Activated CD4-positive, alpha-beta memory T cell treated with anti-CD3 and anti-CD28 coated beads, Interleukin-2, amount 10 ng/mL, durations not matched to agents 7 days and 5 days (primary cell): ENCODE results near the gene GPR149. TPM values are rescaled to one million over a fixed set of nuclear protein-coding genes. Genes with fewer than 3 reads are reported as not detected.

Experiments used
- CTCF ChIA-PET: fragments of 350-600 bp; sonication (Branson Sonifier 250); formaldehyde crosslinking; loops from one replicate; lab custom pipeline; 2021; ENCODE audit warnings: antibody characterized with exemption, inconsistent platforms; lab: Charles Lee
- POLR2A ChIA-PET: fragments of 350-600 bp; sonication (Branson Sonifier 250); formaldehyde crosslinking; loops from one replicate; lab custom pipeline; 2021; ENCODE audit warnings: antibody characterized with exemption; lab: Charles Lee
- DNase-seq: peaks from one replicate; pipeline ENCODE4 v3.0.0-alpha.2; 2020
- H3K27ac Mint-ChIP-seq: one replicate; pipeline ENCODE4 v1.8.0; 2021; ENCODE audit warnings: mild to moderate bottlenecking, mixed read lengths
- H3K27me3 Mint-ChIP-seq: one replicate; pipeline ENCODE4 v1.8.0; 2021; ENCODE audit warnings: mixed read lengths
- H3K36me3 Mint-ChIP-seq: one replicate; pipeline ENCODE4 v1.8.0; 2021; ENCODE audit warnings: low read depth, mixed read lengths
- H3K4me1 Mint-ChIP-seq: one replicate; pipeline ENCODE4 v1.8.0; 2021; ENCODE audit warnings: mixed read lengths
- H3K4me3 Mint-ChIP-seq: one replicate; pipeline ENCODE4 v1.8.0; 2021; ENCODE audit warnings: mild to moderate bottlenecking, mixed read lengths
- H3K9me3 Mint-ChIP-seq: one replicate; pipeline ENCODE4 v1.8.0; 2021; ENCODE audit warnings: mixed read lengths
- total RNA-seq, 2 experiments: library from RNA; stranded (reverse); gene quantifications; one replicate each; pipeline ENCODE4 v1.2.3, GENCODE V29; 2021

Gene GPR149
- total RNA-seq, 2 experiments from 2014 or later: not detected

- ChIA-PET CTCF (no interaction called here), POLR2A (no interaction called here)
- H3K4me1 Mint-ChIP-seq: peaks cover 11% of the 10 kb centered on the region
- peaks cover 3% of the 10 kb centered on the region for H3K36me3 Mint-ChIP-seq
- peaks cover 6% of the 10 kb centered on the region for H3K27me3 Mint-ChIP-seq
- no peaks in the 10 kb centered on the region for H3K9me3 Mint-ChIP-seq
- DNase-seq: no peak
- H3K4me3 Mint-ChIP-seq: no peak overlapping the region
- H3K27ac Mint-ChIP-seq: no peak overlapping the region
Observed at GRCh38 chr3:154327871-154328270, 102.1 kb downstream of the GPR149 start.

DNA sequence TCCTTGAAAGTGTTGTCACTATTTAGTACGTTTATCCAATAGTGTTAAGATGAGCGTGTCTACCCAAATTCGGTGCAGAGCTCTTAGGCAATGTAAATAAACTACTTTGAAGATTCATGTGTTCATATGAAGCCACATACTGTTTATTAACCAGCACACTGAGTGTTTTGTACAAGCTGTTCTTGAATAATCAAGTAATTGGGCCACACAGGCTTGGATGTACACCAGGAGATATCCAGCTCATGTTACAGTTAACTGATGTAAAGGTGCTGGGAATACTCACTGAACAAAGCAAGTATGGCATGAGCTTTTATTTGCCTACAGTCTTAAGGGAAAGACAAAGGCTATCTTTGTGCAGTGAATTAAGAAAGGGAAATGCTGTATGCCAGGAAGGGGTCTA is 105.1 kb downstream of the GPR149 start:
- CTCF ChIA-PET: interaction anchor here (0.8 kb wide), 1 partner anchor 1481 kb away, joined by 3 read pairs; the partner anchor contains the start of gene C3orf33
- Mint-ChIP-seq H3K4me3 (peak overlapping the region; percentile 93), H3K27ac (peak overlapping the region; percentile 98), H3K27me3 (peaks cover 3% of the 10 kb centered on the region), H3K4me1 (peaks cover 27% of the 10 kb centered on the region), H3K9me3 (no peaks in the 10 kb centered on the region), H3K36me3 (peaks cover 19% of the 10 kb centered on the region)
- DNase-seq: no peak
- POLR2A ChIA-PET: interaction anchor here (0.6 to 1.7 kb wide), 8 partner anchors 9 to 1546 kb away, joined by 3 to 7 read pairs (median 4); no protein-coding TSS in a partner anchor

GRCh38 chr3:154323891-154324738 is 105.9 kb downstream of the GPR149 start, which contains the start of gene DHX36:
DHX36 (minus strand) TSS chr3:154324487; CDS start chr3:154324416, 71 bp downstream.
- Mint-ChIP-seq H3K27me3 (peaks cover 3% of the 10 kb centered on the region), H3K36me3 (peaks cover 19% of the 10 kb centered on the region), H3K27ac (peak within 1 kb of the TSS; percentile 98), H3K9me3 (no peaks in the 10 kb centered on the region), H3K4me1 (peaks cover 27% of the 10 kb centered on the region), H3K4me3 (peak within 1 kb of the TSS; percentile 93)
- ChIA-PET POLR2A (interaction anchor here (0.6 to 1.7 kb wide), 10 partner anchors 8 to 1631 kb away, joined by 3 to 7 read pairs (median 4); no protein-coding TSS in a partner anchor), CTCF (no interaction called here)
- DNase-seq: peak; percentile 92

DNA sequence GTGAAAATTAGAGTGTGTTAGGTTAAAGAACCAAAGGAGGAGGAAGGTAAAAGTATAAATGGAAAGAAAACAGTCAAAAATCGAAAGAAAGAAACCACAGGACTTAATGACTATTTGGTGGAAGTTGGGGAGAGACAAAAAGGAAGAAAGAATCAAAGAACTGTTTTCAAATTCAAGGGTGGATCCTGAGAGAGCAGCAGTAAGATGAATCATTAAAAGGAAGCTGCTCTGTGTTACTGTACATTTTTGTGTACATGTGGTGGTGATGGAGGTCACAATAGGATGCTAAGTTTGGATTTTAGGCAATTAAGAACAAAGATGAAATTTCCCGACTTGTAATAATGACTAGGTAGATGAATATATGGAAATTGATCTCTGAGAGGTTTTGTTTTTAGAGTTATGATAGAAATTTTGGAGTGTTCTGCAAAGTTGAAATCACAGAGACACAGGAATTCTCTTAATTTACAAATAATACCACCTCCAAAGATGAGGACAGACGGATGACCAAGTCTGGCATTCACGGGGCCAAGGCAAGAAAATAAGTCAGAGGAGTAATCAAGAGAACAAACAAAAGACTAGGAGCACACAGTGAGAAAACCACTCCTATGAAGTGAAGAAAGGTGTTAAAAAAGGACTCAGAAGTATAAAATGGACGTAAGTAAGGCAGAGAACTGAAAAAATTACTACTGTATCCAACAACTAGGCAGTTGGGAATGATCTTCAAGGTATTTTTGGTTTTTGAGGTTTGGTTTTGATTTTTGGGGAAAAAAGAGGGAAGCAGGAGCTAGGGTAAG is 112.8 kb downstream of the GPR149 start:
- CTCF ChIA-PET: no interaction called here
- Mint-ChIP-seq H3K27ac (peak overlapping the region; percentile 44), H3K4me1 (peaks cover 14% of the 10 kb centered on the region), H3K4me3 (peak overlapping the region; percentile 18), H3K36me3 (peaks cover 49% of the 10 kb centered on the region), H3K9me3 (no peaks in the 10 kb centered on the region), H3K27me3 (no peaks in the 10 kb centered on the region)
- POLR2A ChIA-PET: no interaction called here
- no peak for DNase-seq

- Mint-ChIP-seq H3K36me3 (peaks cover 52% of the 10 kb centered on the region), H3K4me3 (no peak overlapping the region), H3K4me1 (peaks cover 3% of the 10 kb centered on the region), H3K27ac (no peak overlapping the region), H3K27me3 (no peaks in the 10 kb centered on the region), H3K9me3 (no peaks in the 10 kb centered on the region)
- no peak for DNase-seq
- POLR2A ChIA-PET: interaction anchor here (1.3 to 1.4 kb wide), 2 partner anchors 9 to 11 kb away, joined by 4 to 6 read pairs; partner anchors contain the start of gene DHX36
- CTCF ChIA-PET: no interaction called here
Observed at GRCh38 chr3:154314152-154314551, 115.8 kb downstream of the GPR149 start.

DNA sequence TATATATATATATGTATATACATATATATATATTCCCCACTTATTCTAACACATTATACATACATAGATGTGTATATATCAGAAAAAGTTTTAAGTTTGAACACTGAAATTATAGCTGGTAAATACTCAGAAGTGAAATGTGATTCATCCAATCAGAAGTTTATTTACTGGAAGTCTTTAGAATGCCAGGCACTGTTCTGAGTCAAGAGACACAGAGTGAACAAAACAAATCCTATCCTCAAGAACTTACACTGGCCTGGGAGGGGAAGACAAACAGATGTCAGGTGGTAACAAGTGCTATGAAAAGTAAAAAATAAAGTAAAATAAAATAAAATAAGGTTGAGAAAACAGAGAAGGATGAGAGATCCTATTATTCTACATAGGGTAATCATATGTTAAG is 119.2 kb downstream of the GPR149 start:
- H3K27ac Mint-ChIP-seq: no peak overlapping the region
- no peaks in the 10 kb centered on the region for H3K9me3 Mint-ChIP-seq
- no peak for DNase-seq
- ChIA-PET CTCF (no interaction called here), POLR2A (interaction anchor here (1.7 kb wide), 1 partner anchor 14 kb away, joined by 6 read pairs; the partner anchor contains the start of gene DHX36)
- peaks cover 14% of the 10 kb centered on the region for H3K4me1 Mint-ChIP-seq
- H3K36me3 Mint-ChIP-seq: peaks cover 71% of the 10 kb centered on the region
- no peak overlapping the region for H3K4me3 Mint-ChIP-seq
- H3K27me3 Mint-ChIP-seq: no peaks in the 10 kb centered on the region

GRCh38 chr3:154307363-154307762 is 122.6 kb downstream of the GPR149 start:
- ChIA-PET POLR2A (no interaction called here), CTCF (no interaction called here)
- peaks cover 12% of the 10 kb centered on the region for H3K4me1 Mint-ChIP-seq
- peaks cover 60% of the 10 kb centered on the region for H3K36me3 Mint-ChIP-seq
- H3K4me3 Mint-ChIP-seq: no peak overlapping the region
- DNase-seq: no peak
- H3K27me3 Mint-ChIP-seq: no peaks in the 10 kb centered on the region
- H3K27ac Mint-ChIP-seq: no peak overlapping the region
- H3K9me3 Mint-ChIP-seq: no peaks in the 10 kb centered on the region

DNA sequence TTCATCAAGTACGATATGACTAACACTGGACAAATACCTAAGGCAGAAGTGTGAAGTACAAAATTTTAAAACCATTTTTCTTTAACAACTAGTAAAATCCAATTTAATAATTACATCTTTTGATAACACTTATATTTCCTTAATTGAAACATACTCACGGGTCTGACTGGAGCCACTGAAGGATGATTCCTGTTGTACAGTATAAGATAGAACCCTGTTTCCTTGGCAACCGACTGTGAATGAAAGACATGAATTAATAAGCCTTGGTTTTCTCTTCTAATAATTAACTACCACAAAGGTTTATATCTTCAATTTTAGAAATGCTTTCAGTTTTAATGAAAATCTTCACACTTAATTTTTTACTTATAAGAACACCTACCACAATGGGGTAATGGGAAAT is 125.1 kb downstream of the GPR149 start:
- no peak for DNase-seq
- POLR2A ChIA-PET: no interaction called here
- no peaks in the 10 kb centered on the region for H3K27me3 Mint-ChIP-seq
- peaks cover 11% of the 10 kb centered on the region for H3K4me1 Mint-ChIP-seq
- no peaks in the 10 kb centered on the region for H3K9me3 Mint-ChIP-seq
- H3K36me3 Mint-ChIP-seq: peaks cover 72% of the 10 kb centered on the region
- CTCF ChIA-PET: no interaction called here
- H3K4me3 Mint-ChIP-seq: no peak overlapping the region
- no peak overlapping the region for H3K27ac Mint-ChIP-seq

DNA sequence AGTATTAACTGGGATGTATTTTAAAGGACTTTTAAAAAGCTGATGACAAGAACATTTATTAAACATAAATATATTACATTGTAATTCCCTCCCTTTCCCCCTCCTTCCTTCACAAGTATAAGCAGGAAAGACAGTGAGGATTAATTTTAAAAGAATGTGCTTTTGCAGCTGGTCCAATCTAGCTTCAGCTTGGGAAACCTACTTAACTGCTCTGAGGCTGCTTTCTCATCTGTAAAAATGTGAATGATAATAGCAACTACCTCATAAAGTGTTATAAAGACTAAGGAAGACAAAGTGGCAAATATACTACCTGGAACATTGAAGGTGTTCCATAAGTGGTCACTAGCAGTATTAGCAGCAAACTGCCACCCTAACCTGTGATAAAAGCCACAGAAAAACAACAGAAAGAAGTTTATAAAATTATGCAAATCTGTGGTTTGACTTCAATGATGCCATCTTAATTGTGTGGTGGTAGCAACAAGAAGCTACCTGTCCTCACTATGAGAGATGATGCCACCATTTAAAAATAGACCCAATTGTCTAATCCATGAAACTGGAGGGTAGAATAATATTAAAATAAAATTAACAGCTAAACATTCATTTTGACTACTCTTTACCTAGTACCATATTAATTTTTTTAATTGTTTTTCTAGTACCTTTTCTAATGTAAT is 125.7 kb downstream of the GPR149 start:
- ChIA-PET CTCF (no interaction called here), POLR2A (no interaction called here)

DNA sequence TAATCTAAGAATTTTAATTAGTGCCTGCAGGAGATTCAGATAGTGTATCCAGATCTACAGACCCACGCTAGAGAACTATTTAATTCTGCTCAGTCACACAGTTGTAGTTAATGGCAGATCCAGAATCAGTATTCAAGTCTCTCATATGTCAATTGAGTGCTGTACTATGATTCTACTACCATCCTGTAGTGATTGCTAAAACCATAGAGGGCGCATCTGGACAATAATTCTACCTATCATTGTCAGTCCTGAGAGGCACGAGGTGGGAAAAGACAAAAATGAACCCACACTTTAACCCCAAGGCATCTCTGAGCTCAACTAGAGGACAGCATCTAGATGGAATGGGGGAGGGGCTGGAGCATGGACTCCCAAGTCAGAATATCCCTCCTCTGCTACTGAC is 128.4 kb downstream of the GPR149 start:
- Mint-ChIP-seq H3K9me3 (no peaks in the 10 kb centered on the region), H3K4me1 (no peaks in the 10 kb centered on the region), H3K36me3 (peaks cover 58% of the 10 kb centered on the region), H3K27ac (no peak overlapping the region), H3K4me3 (no peak overlapping the region), H3K27me3 (no peaks in the 10 kb centered on the region)
- ChIA-PET POLR2A (no interaction called here), CTCF (no interaction called here)
- DNase-seq: no peak

More for the DNA sequence above, 125.7 kb downstream of the GPR149 start:
- Mint-ChIP-seq H3K4me3 (no peak overlapping the region), H3K27me3 (no peaks in the 10 kb centered on the region), H3K9me3 (no peaks in the 10 kb centered on the region), H3K4me1 (peaks cover 11% of the 10 kb centered on the region), H3K27ac (no peak overlapping the region), H3K36me3 (peaks cover 70% of the 10 kb centered on the region)
- no peak for DNase-seq

GRCh38 chr3:154294016-154294415 is 136.0 kb downstream of the GPR149 start:
- ChIA-PET CTCF (no interaction called here), POLR2A (no interaction called here)
- no peak overlapping the region for H3K27ac Mint-ChIP-seq
- peaks cover 55% of the 10 kb centered on the region for H3K36me3 Mint-ChIP-seq
- no peak overlapping the region for H3K4me3 Mint-ChIP-seq
- no peaks in the 10 kb centered on the region for H3K27me3 Mint-ChIP-seq
- no peaks in the 10 kb centered on the region for H3K9me3 Mint-ChIP-seq
- no peak for DNase-seq
- H3K4me1 Mint-ChIP-seq: no peaks in the 10 kb centered on the region

DNA sequence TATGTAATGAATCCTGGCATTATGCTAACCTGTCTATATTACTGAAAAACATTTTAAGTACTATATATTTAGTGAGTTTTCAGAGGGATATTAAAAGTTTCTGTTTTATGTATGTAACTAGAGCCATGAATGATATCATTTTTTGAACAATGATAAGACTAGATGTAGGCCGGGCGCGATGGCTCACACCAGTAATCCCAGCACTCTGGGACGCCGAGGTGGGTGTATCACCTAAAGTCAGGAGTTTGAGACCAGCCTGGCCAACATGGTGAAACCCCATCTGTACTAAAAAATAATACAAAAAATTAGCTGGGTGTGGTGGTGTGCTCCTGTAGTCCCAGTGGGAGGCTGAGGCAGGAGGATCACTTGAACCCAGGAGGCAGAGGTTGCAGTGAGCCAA is 139.8 kb downstream of the GPR149 start:
- Mint-ChIP-seq H3K4me1 (peaks cover 2% of the 10 kb centered on the region), H3K4me3 (no peak overlapping the region), H3K9me3 (no peaks in the 10 kb centered on the region), H3K36me3 (peaks cover 65% of the 10 kb centered on the region), H3K27ac (no peak overlapping the region), H3K27me3 (no peaks in the 10 kb centered on the region)
- DNase-seq: no peak
- POLR2A ChIA-PET: no interaction called here
- CTCF ChIA-PET: no interaction called here
